Neural cell (in vitro differentiated cells): ENCODE results near the gene CAPN13. TPM values are rescaled to one million over a fixed set of nuclear protein-coding genes. Genes with fewer than 3 reads are reported as not detected.
A peak's percentile ranks its signal among the peaks of the same experiment; 100 is the strongest.

Experiments used
- H2AFZ ChIP-seq: fragments of 200-600, 300-800 bp; sonication (generic), shearing (Covaris generic); 2 replicates; pipeline ENCODE4 v1.6.0; 2014; ENCODE audit warnings: low read depth, mild to moderate bottlenecking, antibody characterized with exemption, low read length, moderate library complexity
- H3F3A ChIP-seq: fragments of 200-600 bp; shearing (Covaris generic); 2 replicates; pipeline ENCODE4 v1.6.1; 2016; ENCODE audit warnings: mild to moderate bottlenecking, moderate library complexity, mixed read lengths, antibody characterized with exemption, low read length; ENCODE audit not compliant: insufficient read depth, poor library complexity, severe bottlenecking
- H3K27ac ChIP-seq: fragments of 200-600, 300-800 bp; sonication (generic), shearing (Covaris generic); 2 replicates; pipeline ENCODE4 v1.5.1; 2014; ENCODE audit warnings: mild to moderate bottlenecking, low read length, moderate library complexity
- H3K27me3 ChIP-seq: fragments of 300-800, 200-600 bp; sonication (generic), shearing (Covaris generic); 2 replicates; pipeline ENCODE4 v1.6.0; 2014; ENCODE audit warnings: mild to moderate bottlenecking, low read depth, low read length, moderate library complexity; ENCODE audit not compliant: insufficient read depth
- H3K36me3 ChIP-seq: fragments of 300-800, 200-600 bp; sonication (generic), shearing (Covaris generic); 2 replicates; pipeline ENCODE4 v1.5.1; 2014; ENCODE audit warnings: mild to moderate bottlenecking, antibody characterized with exemption, low read length, moderate library complexity; ENCODE audit not compliant: insufficient read depth
- H3K4me2 ChIP-seq: fragments of 300-800, 200-600 bp; sonication (generic), shearing (Covaris generic); 2 replicates; pipeline ENCODE4 v1.6.0; 2014; ENCODE audit warnings: mild to moderate bottlenecking, low read length
- H3K4me3 ChIP-seq: fragments of 300-800, 200-600 bp; sonication (generic), shearing (Covaris generic); 2 replicates; pipeline ENCODE4 v1.5.1; 2014; ENCODE audit warnings: mild to moderate bottlenecking, low read length, moderate library complexity
- H3K79me2 ChIP-seq: fragments of 200-600 bp; shearing (Covaris generic); replicated peaks from 2 replicates; pipeline ENCODE4 v1.6.0; 2014; ENCODE audit warnings: mild to moderate bottlenecking, low read length, moderate library complexity; ENCODE audit not compliant: insufficient read depth
- H3K9ac ChIP-seq: fragments of 300-800, 200-600 bp; sonication (generic), shearing (Covaris generic); 2 replicates; pipeline ENCODE4 v1.6.1; 2016; ENCODE audit warnings: mild to moderate bottlenecking, low read length, mixed read lengths
- H3K9me2 ChIP-seq: fragments of 200-600 bp; shearing (Covaris generic); 2 replicates; pipeline ENCODE4 v1.6.1; 2016; ENCODE audit warnings: mild to moderate bottlenecking, low read length, mixed read lengths; ENCODE audit not compliant: insufficient read depth
- H3K9me3 ChIP-seq: fragments of 200-600, 300-800 bp; sonication (generic), shearing (Covaris generic); 2 replicates; pipeline ENCODE4 v1.6.1; 2016; ENCODE audit warnings: mild to moderate bottlenecking, mixed run types, low read length, moderate library complexity, mixed read lengths
- H4K20me1 ChIP-seq: fragments of 200-600 bp; shearing (Covaris generic); 2 replicates; pipeline ENCODE4 v1.6.1; 2016; ENCODE audit warnings: mild to moderate bottlenecking, mixed run types; ENCODE audit not compliant: insufficient read depth
- EP300 ChIP-seq: fragments of 450-650 bp; conservative IDR thresholded peaks from 2 replicates; pipeline ENCODE4 v1.6.1; 2014; ENCODE audit warnings: antibody characterized with exemption, mild to moderate bottlenecking, moderate library complexity; ENCODE audit not compliant: poor library complexity, severe bottlenecking
- EZH2 ChIP-seq: fragments of 200-600, 300-800 bp; shearing (Covaris generic), sonication (generic); IDR thresholded peaks from 2 replicates; pipeline ENCODE4 v1.6.1; 2014; ENCODE audit warnings: antibody characterized with exemption, low read length, borderline replicate concordance, mild to moderate bottlenecking; ENCODE audit not compliant: insufficient read depth, poor library complexity, severe bottlenecking
- MXI1 ChIP-seq: fragments of 450-650 bp; conservative IDR thresholded peaks from 2 replicates; pipeline ENCODE4 v1.6.1; 2014; ENCODE audit warnings: antibody characterized with exemption, mild to moderate bottlenecking; ENCODE audit not compliant: poor library complexity, severe bottlenecking
- POLR2AphosphoS5 ChIP-seq: IDR thresholded peaks from 2 replicates; pipeline ENCODE4 v1.6.1; 2012
- RAD21 ChIP-seq: fragments of 450-650 bp; conservative IDR thresholded peaks from 2 replicates; pipeline ENCODE4 v1.6.1; 2014; ENCODE audit warnings: antibody characterized with exemption, mild to moderate bottlenecking, moderate library complexity
- polyA plus RNA-seq: library from polyadenylated mRNA; depleted of rRNA; stranded (reverse); fragments of >200 nt; gene quantifications from 2 replicates; pipeline ENCODE4 v1.2.3, GENCODE V29; 2014
- TF ChIP-seq, protein P1 (sequence below): IDR thresholded peaks from 2 replicates; pipeline ENCODE4 v1.6.1; 2012; ENCODE audit warnings: borderline replicate concordance
- TF ChIP-seq, protein P2 (sequence below): fragments of 450-650 bp; IDR thresholded peaks from 2 replicates; pipeline ENCODE4 v1.5.1; 2014; ENCODE audit warnings: antibody characterized with exemption, mild to moderate bottlenecking, moderate library complexity; ENCODE audit not compliant: poor library complexity, severe bottlenecking

Gene CAPN13
- polyA plus RNA-seq, 1 donor from 2014 or later, result not detected

DNA sequence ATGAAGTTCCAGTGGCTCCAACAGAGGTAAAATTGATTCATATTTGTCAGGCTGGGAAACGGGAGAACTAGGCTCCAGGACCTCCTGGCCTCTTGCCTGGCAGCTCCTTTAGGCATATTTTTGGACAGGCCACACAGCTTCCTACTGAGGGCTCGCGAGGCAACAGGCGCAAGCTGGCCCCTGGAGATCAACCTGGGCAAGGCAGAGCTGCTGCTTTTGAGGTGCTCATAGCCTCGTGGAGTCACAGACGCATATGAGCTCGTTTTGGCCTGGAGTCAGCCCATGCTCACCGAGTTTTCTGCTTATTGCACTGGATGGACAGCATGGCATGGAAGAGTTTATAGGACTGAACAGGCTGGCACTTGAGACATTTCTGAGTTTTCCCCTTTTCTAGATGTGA is 97.7 kb downstream of the CAPN13 start:
- Histone ChIP-seq H2AFZ (no peak overlapping the region), H3F3A (no peaks in the 10 kb centered on the region), H3K36me3 (no peaks in the 10 kb centered on the region), H3K27me3 (no peaks in the 10 kb centered on the region), H3K9me3 (no peaks in the 10 kb centered on the region), H4K20me1 (no peaks in the 10 kb centered on the region), H3K27ac (no peak overlapping the region), H3K4me3 (no peak overlapping the region), H3K9ac (no peak overlapping the region), H3K4me2 (no peak overlapping the region), H3K79me2 (no peaks in the 10 kb centered on the region), H3K9me2 (no peaks in the 10 kb centered on the region)
- TF ChIP-seq RAD21 (no peak), EZH2 (no peak), POLR2AphosphoS5 (no peak), EP300 (no peak)
- TF ChIP-seq, protein P1, sequence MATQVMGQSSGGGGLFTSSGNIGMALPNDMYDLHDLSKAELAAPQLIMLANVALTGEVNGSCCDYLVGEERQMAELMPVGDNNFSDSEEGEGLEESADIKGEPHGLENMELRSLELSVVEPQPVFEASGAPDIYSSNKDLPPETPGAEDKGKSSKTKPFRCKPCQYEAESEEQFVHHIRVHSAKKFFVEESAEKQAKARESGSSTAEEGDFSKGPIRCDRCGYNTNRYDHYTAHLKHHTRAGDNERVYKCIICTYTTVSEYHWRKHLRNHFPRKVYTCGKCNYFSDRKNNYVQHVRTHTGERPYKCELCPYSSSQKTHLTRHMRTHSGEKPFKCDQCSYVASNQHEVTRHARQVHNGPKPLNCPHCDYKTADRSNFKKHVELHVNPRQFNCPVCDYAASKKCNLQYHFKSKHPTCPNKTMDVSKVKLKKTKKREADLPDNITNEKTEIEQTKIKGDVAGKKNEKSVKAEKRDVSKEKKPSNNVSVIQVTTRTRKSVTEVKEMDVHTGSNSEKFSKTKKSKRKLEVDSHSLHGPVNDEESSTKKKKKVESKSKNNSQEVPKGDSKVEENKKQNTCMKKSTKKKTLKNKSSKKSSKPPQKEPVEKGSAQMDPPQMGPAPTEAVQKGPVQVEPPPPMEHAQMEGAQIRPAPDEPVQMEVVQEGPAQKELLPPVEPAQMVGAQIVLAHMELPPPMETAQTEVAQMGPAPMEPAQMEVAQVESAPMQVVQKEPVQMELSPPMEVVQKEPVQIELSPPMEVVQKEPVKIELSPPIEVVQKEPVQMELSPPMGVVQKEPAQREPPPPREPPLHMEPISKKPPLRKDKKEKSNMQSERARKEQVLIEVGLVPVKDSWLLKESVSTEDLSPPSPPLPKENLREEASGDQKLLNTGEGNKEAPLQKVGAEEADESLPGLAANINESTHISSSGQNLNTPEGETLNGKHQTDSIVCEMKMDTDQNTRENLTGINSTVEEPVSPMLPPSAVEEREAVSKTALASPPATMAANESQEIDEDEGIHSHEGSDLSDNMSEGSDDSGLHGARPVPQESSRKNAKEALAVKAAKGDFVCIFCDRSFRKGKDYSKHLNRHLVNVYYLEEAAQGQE, result no peak

DNA sequence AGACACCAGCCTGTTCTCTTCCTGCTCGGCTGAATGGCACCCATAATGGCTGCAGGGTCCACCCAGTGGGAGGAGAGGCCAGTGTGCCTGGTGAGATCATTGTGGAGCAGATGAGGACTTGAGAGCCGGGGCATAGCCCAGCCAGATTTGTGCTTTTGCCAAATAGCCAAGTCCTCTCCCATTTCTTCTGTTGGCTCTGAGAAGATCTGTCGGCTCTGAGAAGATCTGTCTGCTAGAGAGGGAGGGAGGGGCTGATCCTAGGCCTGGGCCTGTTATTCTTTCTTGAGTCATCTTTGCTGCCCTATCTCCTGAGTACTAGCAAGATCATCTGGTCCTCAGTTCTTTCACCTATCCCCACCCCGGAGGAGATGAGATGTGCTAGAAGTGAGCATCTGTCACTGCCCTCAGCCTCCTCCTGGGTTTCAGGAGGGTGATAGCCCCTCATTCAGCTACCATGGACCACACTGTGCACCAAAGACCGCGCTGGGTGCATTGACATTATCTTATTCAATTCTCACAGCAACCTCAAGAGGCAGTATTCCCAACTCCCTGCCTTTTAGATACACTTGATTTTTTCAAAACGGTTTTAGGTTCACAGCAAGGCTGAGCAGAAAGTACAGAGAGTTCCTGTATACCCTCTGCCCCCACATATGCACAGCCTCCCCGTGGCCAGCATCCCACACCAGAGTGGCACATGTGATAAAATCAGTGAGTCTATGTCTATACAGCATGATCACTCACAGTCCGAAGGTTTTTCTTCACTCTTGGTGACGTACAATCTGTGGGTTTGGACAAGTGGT is 98.6 kb downstream of the CAPN13 start:
- no peak overlapping the region for H3K27ac ChIP-seq
- TF ChIP-seq, protein P2, sequence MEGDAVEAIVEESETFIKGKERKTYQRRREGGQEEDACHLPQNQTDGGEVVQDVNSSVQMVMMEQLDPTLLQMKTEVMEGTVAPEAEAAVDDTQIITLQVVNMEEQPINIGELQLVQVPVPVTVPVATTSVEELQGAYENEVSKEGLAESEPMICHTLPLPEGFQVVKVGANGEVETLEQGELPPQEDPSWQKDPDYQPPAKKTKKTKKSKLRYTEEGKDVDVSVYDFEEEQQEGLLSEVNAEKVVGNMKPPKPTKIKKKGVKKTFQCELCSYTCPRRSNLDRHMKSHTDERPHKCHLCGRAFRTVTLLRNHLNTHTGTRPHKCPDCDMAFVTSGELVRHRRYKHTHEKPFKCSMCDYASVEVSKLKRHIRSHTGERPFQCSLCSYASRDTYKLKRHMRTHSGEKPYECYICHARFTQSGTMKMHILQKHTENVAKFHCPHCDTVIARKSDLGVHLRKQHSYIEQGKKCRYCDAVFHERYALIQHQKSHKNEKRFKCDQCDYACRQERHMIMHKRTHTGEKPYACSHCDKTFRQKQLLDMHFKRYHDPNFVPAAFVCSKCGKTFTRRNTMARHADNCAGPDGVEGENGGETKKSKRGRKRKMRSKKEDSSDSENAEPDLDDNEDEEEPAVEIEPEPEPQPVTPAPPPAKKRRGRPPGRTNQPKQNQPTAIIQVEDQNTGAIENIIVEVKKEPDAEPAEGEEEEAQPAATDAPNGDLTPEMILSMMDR, result peak; percentile 39
- TF ChIP-seq RAD21, result no peak
- no peaks in the 10 kb centered on the region for H4K20me1 ChIP-seq
- no peak overlapping the region for H3K9ac ChIP-seq
- no peak overlapping the region for H2AFZ ChIP-seq
- no peaks in the 10 kb centered on the region for H3K9me2 ChIP-seq
- no peaks in the 10 kb centered on the region for H3K79me2 ChIP-seq
- H3F3A ChIP-seq, result no peaks in the 10 kb centered on the region
- H3K9me3 ChIP-seq, result no peaks in the 10 kb centered on the region
- H3K4me2 ChIP-seq, result no peak overlapping the region
- no peaks in the 10 kb centered on the region for H3K36me3 ChIP-seq
- H3K4me3 ChIP-seq, result no peak overlapping the region
- H3K27me3 ChIP-seq, result no peaks in the 10 kb centered on the region

DNA sequence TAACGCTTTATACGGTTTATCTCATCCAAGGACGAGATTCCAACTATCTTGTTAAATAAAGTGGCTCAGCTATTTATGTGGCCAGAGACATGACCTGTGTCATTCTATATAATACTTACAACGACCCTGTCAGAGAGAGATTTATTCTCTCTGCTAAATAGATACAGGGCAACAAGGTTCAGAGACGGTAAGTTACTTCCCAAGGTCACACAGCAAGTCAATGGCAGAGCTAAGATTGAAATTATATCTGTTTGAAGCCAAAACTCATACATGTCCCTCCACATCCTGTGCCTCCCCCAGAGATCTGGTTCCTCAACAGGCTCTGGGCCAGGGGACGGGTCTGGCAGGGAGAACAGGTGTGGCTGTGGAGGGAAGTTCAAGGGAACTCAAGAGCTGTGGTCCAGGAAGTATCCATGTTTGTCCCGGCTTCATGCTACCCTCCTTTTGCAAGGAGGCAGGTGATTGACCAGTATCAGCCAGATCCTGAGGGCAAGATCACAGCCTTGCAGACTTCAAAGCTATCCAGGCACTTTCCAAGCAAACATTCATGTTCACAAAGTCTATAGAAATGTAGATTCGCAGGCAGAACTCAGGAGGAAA is 99.8 kb downstream of the CAPN13 start:
- Histone ChIP-seq H3K27me3 (no peaks in the 10 kb centered on the region), H4K20me1 (no peaks in the 10 kb centered on the region)

More for the DNA sequence above, 99.8 kb downstream of the CAPN13 start:
- Histone ChIP-seq H2AFZ (no peak overlapping the region), H3K4me2 (no peak overlapping the region), H3K4me3 (no peak overlapping the region), H3F3A (no peaks in the 10 kb centered on the region), H3K9ac (no peak overlapping the region), H3K9me3 (no peaks in the 10 kb centered on the region), H3K79me2 (no peaks in the 10 kb centered on the region), H3K27ac (no peak overlapping the region), H3K9me2 (no peaks in the 10 kb centered on the region), H3K36me3 (no peaks in the 10 kb centered on the region)
- TF ChIP-seq, protein P2, result no peak
- TF ChIP-seq MXI1 (no peak), EP300 (no peak), RAD21 (no peak)
